ENCODE results near the gene TNFAIP8L2. TPM values are rescaled to one million over a fixed set of nuclear protein-coding genes. Genes with fewer than 3 reads are reported as not detected.
A peak's percentile ranks its signal among the peaks of the same experiment; 100 is the strongest.

The TNFAIP8L2 gene
- total and polyA plus RNA-seq, 2 of the 4 experiments (the other 2 are of a cell fraction) = not detected

- no TSS peak for BruUV-seq (replicated peaks)
Observed at GRCh38 chr1:151146412-151147131, 9.9 kb upstream of the TNFAIP8L2 start, which contains the start of gene SEMA6C. SEMA6C (minus strand) TSS chr1:151146631; CDS start chr1:151142621, 4,010 bp downstream.

More at GRCh38 chr1:151146412-151147131, 9.9 kb upstream of the TNFAIP8L2 start, which contains the start of gene SEMA6C:
- peaks cover 2% of the 10 kb centered on the region; the same call in 1 of the 2 replicates for H3K27me3 ChIP-seq (ENCODE audit: control insufficient read depth, insufficient read depth, low read length)
- peak within 1 kb of the TSS; percentile 87 for H3K23ac ChIP-seq (ENCODE audit: low read depth, low read length)
- H4K20me1 ChIP-seq (ENCODE audit: insufficient read depth, low read length) = peaks cover 5% of the 10 kb centered on the region; the same call in 1 of the 2 replicates
- no peak within 1 kb of the TSS for H2BK15ac ChIP-seq (ENCODE audit: low read depth, low read length)
- H2AK5ac ChIP-seq (ENCODE audit: low read depth, low read length) = no peak within 1 kb of the TSS
- no peak within 1 kb of the TSS for H2BK120ac ChIP-seq (ENCODE audit: low read depth, low read length)
- H2BK5ac ChIP-seq (ENCODE audit: low read depth, low read length, poor library complexity, severe bottlenecking) = no peak within 1 kb of the TSS
- POLR2A ChIA-PET (ENCODE audit: unreplicated experiment) = no interaction called here
- H3K14ac ChIP-seq (replicated peaks; ENCODE audit: low read depth, low read length) = peak within 1 kb of the TSS; percentile 61
- TF ChIP-seq MAZ (IDR thresholded peaks at IDR 0.05; ENCODE audit: borderline replicate concordance, low read depth, low read length) (peak; percentile 35; the same call in 1 of the 2 replicates), SMC3 (IDR thresholded peaks at IDR 0.05; ENCODE audit: low read depth, low read length) (no peak), POLR2A (IDR thresholded peaks at IDR 0.05; ENCODE audit: low read depth, low read length) (peak; percentile 68; the same call in 1 of the 2 replicates), RCOR1 (IDR thresholded peaks at IDR 0.05; ENCODE audit: insufficient replicate concordance, low read length) (peak; percentile 46)
- in situ Hi-C loops (cut with MboI; ENCODE audit: low sequenced_read_pairs) (no loop called here), intact Hi-C loops (cut with micrococcal nuclease) (loop anchor here (5.0 kb wide), 1 partner anchor 74 kb away; the partner anchor contains the start of gene GABPB2), dilution Hi-C loops (cut with HindIII; ENCODE audit: low sequenced_read_pairs, unreplicated experiment) (no loop called here)
- peak within 1 kb of the TSS; percentile 91 for H2AFZ ChIP-seq (replicated peaks; ENCODE audit: low read length, poor library complexity)
- H3K4ac ChIP-seq (ENCODE audit: low read depth, low read length) = peak within 1 kb of the TSS; percentile 35; the same call in 1 of the 2 replicates
- WGBS, 2 experiments (ENCODE audit: extremely low coverage in 2 of 2, insufficient read length in 1 of 2) = 2% methylated on average over 33 of the region's 61 CpGs; no CpG with 5 or more reads in 1 of the 2 experiments
- peaks cover 0 to 6% of the 10 kb centered on the region in 2 experiments; a peak in 1 of 4 replicates for H3K79me1 ChIP-seq (ENCODE audit: low read depth in 1 of 2, low read length in 2 of 2)
- H3K36me3 ChIP-seq (ENCODE audit: control insufficient read depth, insufficient read depth, low read length) = no peaks in the 10 kb centered on the region
- peaks cover 5% of the 10 kb centered on the region for H3K4me1 ChIP-seq (ENCODE audit: control insufficient read depth, insufficient read depth, low read length)
- peak within 1 kb of the TSS; percentile 91 for H3K4me2 ChIP-seq (ENCODE audit: low read depth, low read length)
- H3K9me1 ChIP-seq (ENCODE audit: insufficient read depth, low read length) = peaks cover 4% of the 10 kb centered on the region; the same call in 1 of the 2 replicates
- peak within 1 kb of the TSS; percentile 4; the same call in 1 of the 2 replicates for H4K5ac ChIP-seq (ENCODE audit: low read depth, low read length)
- ATAC-seq (ENCODE audit: low read depth) (peak; percentile 100), DNase-seq (peak; percentile 86)
- no peaks in the 10 kb centered on the region for H3K9me3 ChIP-seq (ENCODE audit: control insufficient read depth, insufficient read depth, low read length)
- peak within 1 kb of the TSS; percentile 49 to 60; a peak in 2 of 4 replicates for H4K8ac ChIP-seq (ENCODE audit: low read depth in 2 of 2, low read length in 2 of 2)
- CTCF ChIA-PET = no interaction called here
- H3K56ac ChIP-seq (ENCODE audit: extremely low read depth, insufficient read depth, low read length) = no peak within 1 kb of the TSS
- H3K18ac ChIP-seq (ENCODE audit: low read depth, low read length) = no peak within 1 kb of the TSS
- H3K27ac ChIP-seq (ENCODE audit: insufficient read depth, low read length) = peak within 1 kb of the TSS; percentile 19; the same call in 1 of the 2 replicates
- H3K9ac ChIP-seq (ENCODE audit: low read depth, low read length) = peak within 1 kb of the TSS; percentile 79
- no peak within 1 kb of the TSS for H2BK20ac ChIP-seq (ENCODE audit: low read depth, low read length)
- peak within 1 kb of the TSS; percentile 77 for H3K4me3 ChIP-seq (ENCODE audit: insufficient read depth, low read depth, low read length)
- H4K91ac ChIP-seq (ENCODE audit: insufficient read depth, low read depth, low read length) = no peak within 1 kb of the TSS
- peak within 1 kb of the TSS; percentile 85 for H2AK9ac ChIP-seq (replicated peaks; ENCODE audit: low read depth, low read length, poor library complexity)

Measured in IMR-90 (cell line).